ENCODE measurements around the gene ACADM.

GRCh38 chr1:75765697-75766355 is 41.3 kb downstream of the ACADM start:
- TF ChIP-seq CTCF (conservative IDR thresholded peaks at IDR 0.05) = no peak
- TF ChIP-seq EZH2 (IDR thresholded peaks at IDR 0.05; ENCODE audit: low read depth) = no peak
